GM19240 (cell line): ENCODE results near the gene C6orf141.
A peak's percentile ranks its signal among the peaks of the same experiment; 100 is the strongest.

Source experiments
- DNase-seq: peaks from one replicate; pipeline ENCODE4 v3.0.0; 2011; ENCODE audit warnings: low spot score; ENCODE audit not compliant: insufficient read length

C6orf141 gene

DNA sequence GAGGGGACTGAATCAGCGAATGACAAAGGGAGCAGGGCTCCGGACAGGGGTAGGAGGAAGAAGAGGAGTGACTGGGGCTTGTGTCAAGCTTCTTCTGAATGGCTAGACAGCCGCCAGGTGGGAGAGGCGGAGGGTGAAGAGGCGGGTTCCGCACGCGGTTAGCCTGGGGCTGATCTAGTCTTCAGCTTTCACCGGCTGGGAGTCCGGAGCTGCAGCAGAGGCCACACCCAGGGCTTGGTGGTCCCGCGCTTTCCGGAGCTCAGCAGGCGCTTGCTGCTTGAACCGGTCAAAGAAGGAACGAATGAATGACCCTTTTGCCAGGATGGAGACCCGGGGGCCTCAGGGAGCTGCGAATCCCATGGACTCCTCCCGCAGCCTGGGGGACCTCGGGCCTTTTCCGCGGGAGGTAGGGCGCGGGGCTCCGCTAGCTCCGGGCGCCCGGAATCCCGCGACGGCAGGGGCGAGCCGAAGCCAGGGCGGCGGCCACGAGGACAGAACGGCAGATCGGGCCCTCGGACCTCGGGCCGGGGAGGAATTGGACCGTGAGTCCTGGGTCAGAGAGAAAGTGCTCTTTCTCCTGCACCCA is at the start of gene C6orf141:
C6orf141 (plus strand) TSS at position 177 of the 586 bp plus-strand sequence; CDS start at position 302, 125 bp downstream.
- peak; percentile 29 for DNase-seq

GRCh38 chr6:49504666-49505065 is 45.8 kb upstream of the C6orf141 start:
- DNase-seq = no peak

DNA sequence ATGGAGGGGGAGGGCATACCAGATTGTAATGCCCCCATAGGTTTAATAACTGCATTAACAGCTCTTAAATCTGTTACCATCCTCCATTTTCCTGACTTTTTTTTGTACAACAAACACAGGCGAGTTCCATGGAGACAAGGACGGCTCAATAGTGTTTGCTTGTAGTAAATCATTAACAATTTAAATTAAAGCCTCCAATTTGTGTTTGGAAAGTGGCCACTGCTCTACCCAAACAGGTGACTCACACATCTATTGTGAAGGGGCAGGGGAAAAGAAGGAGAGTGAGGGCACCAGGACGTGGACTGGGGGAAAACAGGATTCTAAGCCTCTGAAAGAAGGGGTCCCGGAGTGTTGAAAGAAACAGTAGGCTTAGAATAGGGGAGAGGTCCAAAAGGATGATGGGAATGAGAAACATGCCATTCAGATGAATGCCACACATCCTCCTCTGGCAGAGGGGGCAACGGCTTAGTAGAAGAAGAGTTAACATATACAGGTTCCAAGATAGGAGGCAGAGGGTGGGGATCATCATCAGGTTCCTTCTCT is 43.8 kb upstream of the C6orf141 start:
- DNase-seq = no peak

DNA sequence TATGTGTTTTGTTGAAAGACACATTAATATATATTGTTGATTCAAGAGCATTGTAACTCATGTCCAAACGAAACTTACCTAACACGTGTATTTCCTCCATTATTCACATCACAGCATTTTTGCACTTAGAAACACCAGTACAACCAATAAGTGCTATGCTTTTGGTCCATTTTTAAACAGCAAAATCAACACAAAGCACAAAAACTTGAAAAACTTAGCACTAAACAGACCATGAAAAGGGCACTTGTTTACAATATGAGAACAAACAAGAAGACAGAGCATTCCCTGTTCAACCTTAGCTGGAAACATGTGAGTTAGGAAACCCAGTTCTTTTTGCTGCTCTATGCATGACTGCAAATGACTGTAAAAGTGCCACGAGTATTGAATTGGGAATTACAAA is 41.1 kb upstream of the C6orf141 start:
- DNase-seq = no peak

GRCh38 chr6:49513153-49513989 is 37.1 kb upstream of the C6orf141 start:
- no peak for DNase-seq

GRCh38 chr6:49514571-49515484 is 35.6 kb upstream of the C6orf141 start:
- DNase-seq = no peak

DNA sequence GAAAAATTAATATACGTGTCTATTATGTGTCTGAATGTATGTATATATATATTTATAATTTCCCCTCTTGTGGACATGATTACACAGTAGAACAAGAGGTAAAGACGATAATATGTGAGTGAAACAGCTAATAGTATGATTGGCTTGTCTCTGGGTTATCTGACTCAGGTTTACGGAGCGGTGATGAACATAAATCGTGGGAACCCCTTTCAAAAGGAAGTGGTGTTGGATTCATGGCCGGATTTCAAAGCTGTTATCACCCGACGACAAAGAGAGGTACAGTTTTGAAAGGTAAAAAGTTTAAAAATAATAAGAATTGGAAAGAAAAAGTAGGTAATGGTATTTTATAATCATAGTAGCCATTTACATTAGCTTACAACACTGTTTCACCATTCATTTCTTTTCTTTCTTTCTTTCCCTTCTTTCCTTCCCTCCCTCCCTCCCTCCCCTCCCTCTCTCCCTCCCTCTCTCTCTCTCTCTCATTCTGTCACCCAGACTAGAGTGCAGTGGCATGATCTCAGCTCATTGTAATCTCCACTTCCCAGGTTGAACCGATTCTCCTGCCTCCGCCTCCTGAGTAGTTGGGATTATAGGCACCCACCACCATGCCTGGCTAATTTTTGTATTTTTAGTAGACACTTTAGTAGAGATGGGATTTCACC is 34.9 kb upstream of the C6orf141 start:
- no peak for DNase-seq

DNA sequence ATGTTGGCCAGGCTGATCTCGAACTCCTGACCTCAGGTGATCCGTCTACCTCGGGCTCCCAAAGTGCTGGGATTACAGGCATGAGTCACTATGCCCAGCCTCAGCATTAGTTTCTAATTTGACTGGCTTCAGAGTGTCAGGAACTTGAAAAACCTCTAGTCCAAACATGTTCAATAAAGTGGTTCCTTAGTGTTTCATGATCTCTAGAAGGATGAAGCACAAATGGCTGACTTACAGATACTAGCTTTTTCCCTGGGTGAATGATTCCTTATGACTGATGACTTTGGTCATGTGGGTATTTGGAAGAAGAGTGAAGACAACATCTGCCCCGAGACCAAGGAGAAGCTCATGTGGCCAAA is 34.3 kb upstream of the C6orf141 start:
- no peak for DNase-seq

- DNase-seq = no peak
Measured at GRCh38 chr6:49517919-49518318, 32.5 kb upstream of the C6orf141 start.

- DNase-seq = no peak
Measured at GRCh38 chr6:49519660-49520059, 30.8 kb upstream of the C6orf141 start.

DNA sequence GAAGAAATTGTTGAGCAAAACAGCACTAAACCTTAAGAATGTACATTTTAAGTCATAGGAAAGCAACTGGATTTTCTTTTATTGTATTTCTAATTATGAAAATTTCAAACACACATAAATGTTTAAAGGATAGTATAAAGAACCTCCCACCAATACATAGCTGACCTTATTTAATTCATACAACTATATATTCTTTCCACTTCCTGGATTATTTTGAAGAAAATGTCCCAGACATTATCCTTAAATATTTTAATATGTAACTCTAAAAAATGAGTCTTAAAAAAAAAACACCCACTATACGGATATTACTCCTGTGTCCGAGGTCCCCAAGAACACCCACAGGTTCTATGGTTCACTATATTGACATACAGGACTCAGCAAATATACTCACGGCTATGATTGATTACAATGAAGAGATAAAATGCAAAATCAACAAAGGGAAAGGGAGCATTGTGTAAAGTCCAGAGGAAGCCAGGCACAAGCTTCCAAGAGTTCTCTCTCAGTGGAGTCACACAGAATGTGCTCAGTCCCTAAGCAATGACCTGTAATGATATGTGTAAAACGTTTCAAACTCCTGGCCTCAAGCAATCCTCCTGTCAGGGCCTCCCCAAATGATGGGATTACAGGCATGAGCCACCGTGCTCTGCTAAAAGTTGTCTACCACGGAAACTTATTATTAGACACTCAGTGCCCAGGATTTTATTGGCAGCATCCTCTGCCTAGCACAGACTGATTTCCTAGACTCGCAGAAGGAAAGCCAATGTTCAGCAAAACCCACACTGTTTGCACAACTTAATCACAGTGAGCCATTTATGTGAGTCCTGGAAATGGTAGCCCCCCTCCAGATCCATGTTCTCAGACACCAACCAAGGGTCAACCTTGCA is 27.5 kb upstream of the C6orf141 start:
- DNase-seq = no peak

DNA sequence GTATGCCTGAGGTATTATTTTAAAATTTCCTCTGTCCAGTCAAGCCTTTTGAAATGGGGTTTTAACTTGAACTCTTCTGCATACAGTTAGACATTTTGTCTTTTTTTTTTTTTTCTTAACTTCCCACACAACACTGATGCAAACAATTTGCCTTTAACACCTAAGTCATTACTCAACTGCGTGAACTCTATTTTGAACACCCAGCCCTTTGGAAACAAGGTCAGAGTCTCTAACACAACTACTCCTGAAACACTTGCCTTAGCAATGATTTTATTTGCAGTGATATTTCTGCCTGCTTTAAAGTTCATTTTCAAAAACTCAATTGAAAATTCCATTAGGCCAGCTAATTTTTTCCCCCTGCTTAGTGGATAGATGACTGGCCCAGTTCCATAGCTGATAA is 26.6 kb upstream of the C6orf141 start:
- no peak for DNase-seq

DNA sequence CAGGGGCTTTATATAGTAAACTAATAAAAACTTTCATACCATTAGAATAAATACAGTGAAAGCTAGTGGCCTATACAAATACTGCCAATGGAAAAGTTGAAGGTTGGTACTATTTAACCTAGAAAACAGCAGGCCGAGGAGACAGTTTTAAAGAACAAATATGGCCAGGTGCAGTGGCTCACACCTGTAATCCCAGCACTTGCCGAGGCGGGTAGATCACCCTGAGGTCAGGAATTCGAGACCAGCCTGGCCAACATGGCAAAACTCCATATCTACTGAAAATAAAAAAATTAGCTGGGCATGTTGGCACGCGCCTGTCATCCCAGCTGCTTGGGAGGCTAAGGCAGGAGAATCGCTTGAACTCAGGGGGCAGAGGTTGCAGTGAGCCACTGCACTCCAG is 25.9 kb upstream of the C6orf141 start:
- no peak for DNase-seq

DNA sequence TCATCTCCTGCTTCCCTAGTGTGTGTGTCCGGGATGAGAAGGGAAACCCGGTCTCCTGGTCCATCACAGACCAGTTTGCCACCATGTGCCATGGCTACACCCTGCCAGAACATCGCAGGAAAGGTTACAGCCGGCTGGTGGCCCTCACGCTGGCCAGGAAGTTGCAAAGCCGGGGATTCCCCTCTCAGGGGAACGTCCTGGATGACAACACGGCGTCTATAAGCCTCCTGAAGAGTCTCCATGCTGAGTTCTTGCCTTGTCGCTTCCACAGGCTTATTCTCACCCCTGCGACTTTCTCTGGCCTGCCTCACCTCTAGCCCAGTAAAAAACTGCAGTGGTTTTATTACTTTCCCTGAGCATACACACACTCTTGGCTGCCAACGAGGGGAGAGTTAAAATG is 23.9 kb upstream of the C6orf141 start:
- DNase-seq = no peak

DNA sequence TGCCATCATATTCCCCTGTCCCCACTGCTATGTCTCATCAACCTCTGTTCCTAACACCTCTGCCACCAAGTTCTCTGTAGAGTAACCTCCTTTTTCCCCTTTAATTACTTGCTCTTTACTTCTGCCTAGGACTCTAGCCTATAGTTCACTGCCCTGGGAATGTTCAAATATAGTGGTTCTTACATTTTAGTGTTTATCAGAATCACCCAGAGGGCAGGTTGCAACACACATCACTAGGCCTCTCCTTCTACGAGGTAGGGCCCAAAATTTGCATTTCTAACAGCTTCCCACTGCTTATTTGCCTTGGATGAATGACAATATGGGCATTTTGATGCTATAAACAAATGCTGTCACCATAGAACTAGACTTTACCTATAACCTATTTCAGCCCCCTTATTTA is 23.1 kb upstream of the C6orf141 start:
- no peak for DNase-seq

DNA sequence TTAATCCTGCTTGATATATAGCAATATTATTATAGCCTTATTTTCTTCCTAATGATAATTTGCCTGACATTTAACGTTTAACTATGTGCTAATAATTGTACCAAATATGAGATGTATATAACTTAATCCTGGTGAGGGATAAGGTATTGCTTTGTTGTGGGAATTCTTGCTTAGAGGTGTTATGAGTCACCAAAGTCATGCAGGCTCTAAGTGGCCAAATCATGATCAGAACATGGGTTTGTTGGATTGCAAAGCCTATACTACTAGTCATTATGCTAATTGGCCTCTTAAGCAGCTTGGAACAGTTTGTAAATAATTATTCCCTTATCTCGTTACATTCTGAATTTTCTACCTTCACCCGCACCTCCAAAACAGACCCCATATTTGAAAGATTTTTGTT is 21.9 kb upstream of the C6orf141 start:
- no peak for DNase-seq

DNA sequence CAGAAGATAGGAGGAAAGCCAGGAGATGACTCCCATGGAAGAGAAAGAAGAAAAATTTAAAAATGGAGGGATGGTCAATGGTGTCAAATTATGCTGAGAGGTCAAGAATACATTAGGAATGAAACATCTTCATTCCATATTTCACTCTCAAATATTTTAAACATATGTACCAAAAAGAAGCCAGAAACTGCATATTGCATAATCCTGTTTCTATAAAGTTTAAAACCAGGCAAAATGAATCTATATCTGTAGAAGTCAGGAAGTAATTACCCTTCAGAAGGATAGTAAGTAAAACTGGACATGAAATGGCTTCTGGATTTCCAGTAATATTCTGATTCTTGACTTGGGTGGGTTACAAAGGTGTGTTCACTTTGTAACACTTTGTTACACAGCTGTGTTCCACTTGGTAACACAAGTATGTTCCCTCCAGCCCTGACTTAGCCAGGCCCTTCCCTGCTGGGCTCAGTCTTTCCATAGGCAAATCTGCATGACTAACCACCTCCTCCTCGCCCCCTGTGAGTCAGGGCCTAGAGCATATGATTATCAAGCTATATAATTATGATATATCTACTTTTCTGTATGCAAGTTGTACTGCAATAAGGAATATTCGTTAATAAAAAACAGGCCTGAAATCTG is 20.2 kb upstream of the C6orf141 start:
- no peak for DNase-seq

DNA sequence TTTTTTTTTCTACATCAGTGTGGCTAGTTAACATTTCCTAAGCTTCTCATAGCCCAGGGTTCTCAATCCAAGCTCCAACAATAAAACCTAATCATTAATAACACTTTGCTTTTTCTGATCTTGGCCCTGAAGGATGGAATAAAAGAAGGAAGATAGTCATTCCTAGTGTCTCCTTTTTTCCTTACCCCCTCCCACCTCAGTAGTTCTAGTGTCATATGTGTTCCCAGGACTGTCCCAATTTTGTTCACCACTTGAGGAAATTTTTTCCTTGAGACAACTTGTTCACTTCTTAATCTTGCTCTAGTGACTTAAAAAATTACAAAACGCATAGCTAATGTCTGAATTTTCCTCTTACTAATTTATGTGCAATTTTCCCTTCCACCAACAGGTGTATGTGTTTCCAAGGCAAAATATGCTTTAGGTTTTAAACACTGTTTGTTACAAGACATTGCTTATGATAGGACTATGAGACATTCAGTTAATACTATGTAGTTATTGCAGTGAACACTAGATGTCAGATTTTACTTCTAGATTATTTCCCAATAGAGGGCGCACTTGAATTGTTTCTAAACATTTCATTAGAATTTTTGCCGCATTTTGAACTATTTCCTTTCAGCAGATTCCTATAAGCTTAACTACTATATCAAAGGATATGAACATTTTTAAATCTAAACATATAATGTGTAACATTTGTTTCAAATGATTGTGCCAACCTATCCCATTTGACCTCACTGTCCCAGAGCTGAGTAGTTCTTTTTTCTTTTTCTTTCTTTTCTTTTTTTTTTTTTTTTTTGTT is 18.5 kb upstream of the C6orf141 start:
- no peak for DNase-seq

DNA sequence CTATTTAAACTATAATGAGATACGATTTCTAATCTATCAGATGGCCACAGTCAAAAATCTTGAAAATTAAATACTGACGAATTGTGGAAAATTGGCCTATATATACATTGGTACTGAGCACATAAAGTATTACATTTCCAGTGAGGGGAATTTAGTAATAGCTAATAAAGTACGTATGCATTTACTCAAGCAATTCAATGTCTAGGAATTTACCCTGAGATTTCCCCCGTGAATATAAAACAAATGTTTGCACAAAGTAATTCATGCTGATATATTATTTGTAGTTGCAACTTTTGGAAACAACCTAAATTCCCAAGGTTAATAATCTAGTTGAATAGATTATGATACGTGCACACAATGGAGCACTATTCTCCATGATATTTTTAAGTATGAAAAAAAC is 14.7 kb upstream of the C6orf141 start:
- no peak for DNase-seq
